Common myeloid progenitor, CD34-positive (primary cell): ENCODE measurements around the gene SMC6.

ENCODE experiments used
- CTCF ChIA-PET: fragments of 350-600 bp; sonication (Branson Sonifier 250); formaldehyde crosslinking; loops from one replicate; lab custom pipeline; 2021; ENCODE audit warnings: antibody characterized with exemption; lab: Charles Lee
- POLR2A ChIA-PET: fragments of 350-600 bp; sonication (Branson Sonifier 250); formaldehyde crosslinking; loops from one replicate; lab custom pipeline; 2021; ENCODE audit warnings: antibody characterized with exemption; lab: Charles Lee
- DNase-seq, 3 donors: peaks; one replicate each; pipeline versions ENCODE4 v3.0.0 to v3.0.0-alpha.2; 2013
- H3K27ac ChIP-seq, 2 experiments: 1 replicate in 1 of 2; 2 replicates in 1 of 2; pipeline ENCODE4 v1.7.0; 2013; ENCODE audit warnings: inconsistent platforms in 2 of 2, low read length in 2 of 2, mild to moderate bottlenecking in 2 of 2, low read depth in 1 of 2, moderate library complexity in 1 of 2; ENCODE audit not compliant: severe bottlenecking in 2 of 2, insufficient read depth in 1 of 2, poor library complexity in 1 of 2
- H3K27me3 ChIP-seq, 5 experiments: replicated peaks in 2 of 5; 1 replicate in 3 of 5; 2 replicates in 2 of 5; pipeline versions ENCODE4 v1.6.1 to v1.7.0; 2013; ENCODE audit warnings: low read length in 4 of 5, mild to moderate bottlenecking in 2 of 5, moderate library complexity in 2 of 5, inconsistent platforms in 1 of 5; ENCODE audit not compliant: insufficient read depth in 5 of 5, control insufficient read depth in 4 of 5
- H3K36me3 ChIP-seq, 4 experiments: 1 replicate in 2 of 4; 2 replicates in 2 of 4; pipeline versions ENCODE4 v1.6.1 to v1.7.0; 2013; ENCODE audit warnings: low read length in 3 of 4, control low read depth in 1 of 4, mild to moderate bottlenecking in 1 of 4; ENCODE audit not compliant: control insufficient read depth in 4 of 4, insufficient read depth in 4 of 4
- H3K4me1 ChIP-seq, 4 experiments: 1 replicate in 3 of 4; 2 replicates in 1 of 4; pipeline versions ENCODE4 v1.6.1 to v1.7.1; 2013; ENCODE audit warnings: low read length in 3 of 4, mild to moderate bottlenecking in 3 of 4, control low read depth in 1 of 4, inconsistent platforms in 1 of 4, moderate library complexity in 1 of 4; ENCODE audit not compliant: control insufficient read depth in 4 of 4, insufficient read depth in 4 of 4; ENCODE audit errors: control extremely low read depth in 1 of 4
- H3K4me3 ChIP-seq, 7 experiments: 1 replicate in 4 of 7; 2 replicates in 3 of 7; pipeline versions ENCODE4 v1.5.1 to v1.7.0; 2013; ENCODE audit warnings: mild to moderate bottlenecking in 7 of 7, low read length in 6 of 7, moderate library complexity in 6 of 7, inconsistent platforms in 2 of 7, low read depth in 2 of 7, control low read depth in 1 of 7; ENCODE audit not compliant: insufficient read depth in 4 of 7, control insufficient read depth in 1 of 7; ENCODE audit errors: extremely low read depth in 1 of 7
- H3K9me3 ChIP-seq, 5 experiments: 1 replicate in 4 of 5; 2 replicates in 1 of 5; pipeline versions ENCODE4 v1.6.1 to v1.7.1; 2013; ENCODE audit warnings: low read length in 4 of 5, mild to moderate bottlenecking in 2 of 5, inconsistent platforms in 1 of 5, low read depth in 1 of 5, moderate library complexity in 1 of 5; ENCODE audit not compliant: control insufficient read depth in 4 of 5, insufficient read depth in 2 of 5; ENCODE audit errors: control extremely low read depth in 1 of 5
- WGBS: methylation state at CpG from one replicate; pipeline ENCODE4 v1.1.5; 2013; ENCODE audit not compliant: insufficient coverage; 5-methylcytosine and 5-hydroxymethylcytosine counted together

The SMC6 gene

GRCh38 chr2:17740203-17740602 lies 13.4 kb downstream of the SMC6 start:
- Histone ChIP-seq H3K27me3 (no peaks in the 10 kb centered on the region), H3K4me1 (no peaks in the 10 kb centered on the region), H3K36me3 (peaks cover 2 to 41% (median 22%) of the 10 kb centered on the region in 4 experiments), H3K27ac (no peak overlapping the region), H3K4me3 (no peak overlapping the region), H3K9me3 (no peaks in the 10 kb centered on the region)
- WGBS, result 100% methylated on average over 2 of the region's 2 CpGs
- CTCF ChIA-PET, result interaction anchor here (0.8 kb wide), 1 partner anchor 20 kb away, joined by 3 read pairs; no protein-coding TSS in a partner anchor
- DNase-seq, result no peak
- POLR2A ChIA-PET, result no interaction called here

- Histone ChIP-seq H3K27ac (no peak overlapping the region), H3K27me3 (no peaks in the 10 kb centered on the region), H3K36me3 (peaks cover 0 to 46% (median 25%) of the 10 kb centered on the region in 4 experiments), H3K4me1 (no peaks in the 10 kb centered on the region), H3K4me3 (no peak overlapping the region), H3K9me3 (no peaks in the 10 kb centered on the region)
- CTCF ChIA-PET, result interaction anchor here (1.8 kb wide), 1 partner anchor 17 kb away, joined by 5 read pairs; no protein-coding TSS in a partner anchor
- 80% methylated on average over 1 of the region's 1 CpG for WGBS
- POLR2A ChIA-PET, result no interaction called here
- no peak for DNase-seq
These were observed 16.6 kb downstream of the SMC6 start for GRCh38 chr2:17736989-17737388.

DNA sequence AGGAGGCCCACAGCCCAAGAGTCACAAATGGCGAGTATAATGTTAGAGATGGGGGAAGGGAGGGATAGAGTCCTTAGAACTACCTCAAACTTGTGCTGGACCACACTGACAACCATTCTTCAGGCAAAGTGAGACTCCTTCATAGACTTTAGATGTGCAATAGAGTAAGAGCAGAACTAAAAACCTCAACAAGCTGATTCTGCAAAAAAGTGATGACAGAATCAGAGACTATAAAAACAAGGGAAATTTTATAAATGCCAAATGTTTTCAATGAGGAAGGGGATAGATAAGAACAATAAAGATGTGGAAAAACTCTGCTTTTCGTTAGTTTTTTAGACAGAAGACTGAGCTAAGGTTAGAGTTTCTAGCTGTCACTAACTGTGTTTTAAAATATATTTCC lies 17.7 kb downstream of the SMC6 start:
- Histone ChIP-seq H3K4me1 (no peaks in the 10 kb centered on the region), H3K4me3 (no peak overlapping the region), H3K27ac (no peak overlapping the region), H3K27me3 (no peaks in the 10 kb centered on the region), H3K36me3 (peaks cover 3 to 47% (median 28%) of the 10 kb centered on the region in 4 experiments), H3K9me3 (no peaks in the 10 kb centered on the region)
- ChIA-PET CTCF (interaction anchor here (3.9 kb wide), 1 partner anchor 17 kb away, joined by 15 read pairs; no protein-coding TSS in a partner anchor), POLR2A (no interaction called here)
- WGBS, result no CpG with 5 or more reads among the region's 2 CpGs
- DNase-seq, result no peak

DNA sequence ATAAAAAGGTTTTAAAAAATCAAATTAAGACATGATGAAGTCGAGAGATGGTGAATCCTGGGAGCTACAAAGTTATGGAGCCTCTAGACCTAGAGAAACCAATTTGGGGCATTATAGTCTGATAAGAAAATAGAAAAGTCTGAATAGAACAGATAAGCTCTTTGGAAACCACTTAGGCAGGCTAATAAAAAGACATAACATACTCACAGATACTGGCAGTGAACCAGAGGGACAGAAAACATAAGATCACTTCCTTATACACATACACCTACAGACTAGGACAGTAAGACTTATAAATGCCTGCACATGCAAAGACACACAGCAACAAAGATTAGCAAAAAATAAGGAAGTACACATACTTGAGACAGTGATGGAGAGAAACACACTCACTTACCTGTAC lies 20.0 kb downstream of the SMC6 start:
- Histone ChIP-seq H3K27me3 (no peaks in the 10 kb centered on the region), H3K4me1 (no peaks in the 10 kb centered on the region), H3K9me3 (no peaks in the 10 kb centered on the region), H3K36me3 (peaks cover 8 to 41% (median 25%) of the 10 kb centered on the region in 4 experiments), H3K4me3 (no peak overlapping the region), H3K27ac (no peak overlapping the region)
- POLR2A ChIA-PET, result no interaction called here
- WGBS, result 60% methylated on average over 1 of the region's 1 CpG
- CTCF ChIA-PET, result interaction anchor here (1.5 to 3.9 kb wide), 2 partner anchors 9 to 15 kb away, joined by 3 to 15 read pairs; no protein-coding TSS in a partner anchor
- DNase-seq, result peak in 2 of 3 donors; percentile 37 to 62

DNA sequence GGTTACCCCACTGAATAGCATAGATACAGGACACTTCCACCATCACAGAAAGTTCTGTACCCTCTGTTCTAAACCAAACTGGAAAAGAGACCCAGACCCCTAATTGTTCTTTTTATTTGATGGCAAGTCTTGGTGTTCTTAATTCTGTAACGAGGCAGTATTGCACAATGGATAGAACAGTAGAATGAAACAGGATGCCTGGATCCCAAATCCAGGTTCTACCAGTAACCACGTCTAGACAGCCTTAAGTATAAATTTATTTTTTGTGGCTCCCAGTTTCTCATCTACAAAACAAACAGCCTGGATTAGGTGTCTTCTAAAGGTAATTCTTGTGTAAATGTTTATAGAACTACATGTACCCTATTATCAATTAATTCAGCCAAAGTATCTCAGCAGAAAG lies 23.7 kb downstream of the SMC6 start:
- CTCF ChIA-PET, result interaction anchor here (0.7 to 1.1 kb wide), 3 partner anchors 10 to 108 kb away, joined by 3 to 4 read pairs (median 3); no protein-coding TSS in a partner anchor

DNA sequence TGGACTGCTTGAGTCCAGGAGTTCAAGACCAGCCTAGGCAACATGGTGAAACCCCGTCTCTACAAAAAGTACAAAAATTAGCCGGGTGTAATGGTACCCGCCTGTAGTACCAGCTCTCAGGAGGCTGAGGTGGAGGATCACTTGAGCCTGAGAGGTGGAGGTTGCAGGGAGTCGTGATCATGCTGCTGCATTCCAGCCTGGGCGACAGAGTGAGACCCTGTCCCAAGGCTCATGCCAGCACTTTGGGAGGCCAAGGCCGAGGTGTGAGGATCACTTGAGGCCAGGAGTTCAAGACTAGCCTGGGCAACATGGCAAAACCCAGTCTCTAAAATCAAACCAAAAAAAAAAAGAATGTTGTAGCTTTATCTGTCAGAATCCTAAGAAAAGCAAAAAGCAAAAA lies 25.4 kb downstream of the SMC6 start:
- H3K4me1 ChIP-seq, result no peaks in the 10 kb centered on the region
- ChIA-PET CTCF (interaction anchor here (1.2 kb wide), 1 partner anchor 10 kb away, joined by 3 read pairs; no protein-coding TSS in a partner anchor), POLR2A (no interaction called here)
- H3K4me3 ChIP-seq, result no peak overlapping the region
- no peaks in the 10 kb centered on the region for H3K9me3 ChIP-seq
- no peaks in the 10 kb centered on the region for H3K27me3 ChIP-seq
- 100% methylated on average over 4 of the region's 6 CpGs for WGBS
- peaks cover 7 to 29% (median 12%) of the 10 kb centered on the region in 4 experiments for H3K36me3 ChIP-seq
- H3K27ac ChIP-seq, result no peak overlapping the region
- DNase-seq, result no peak

More for the DNA sequence above, 23.7 kb downstream of the SMC6 start:
- WGBS, result 100% methylated on average over 1 of the region's 2 CpGs
- no peak overlapping the region for H3K27ac ChIP-seq
- H3K36me3 ChIP-seq, result peaks cover 7 to 28% (median 10%) of the 10 kb centered on the region in 4 experiments
- H3K9me3 ChIP-seq, result no peaks in the 10 kb centered on the region
- POLR2A ChIA-PET, result no interaction called here
- no peak for DNase-seq
- H3K4me1 ChIP-seq, result no peaks in the 10 kb centered on the region
- no peaks in the 10 kb centered on the region for H3K27me3 ChIP-seq
- no peak overlapping the region for H3K4me3 ChIP-seq

DNA sequence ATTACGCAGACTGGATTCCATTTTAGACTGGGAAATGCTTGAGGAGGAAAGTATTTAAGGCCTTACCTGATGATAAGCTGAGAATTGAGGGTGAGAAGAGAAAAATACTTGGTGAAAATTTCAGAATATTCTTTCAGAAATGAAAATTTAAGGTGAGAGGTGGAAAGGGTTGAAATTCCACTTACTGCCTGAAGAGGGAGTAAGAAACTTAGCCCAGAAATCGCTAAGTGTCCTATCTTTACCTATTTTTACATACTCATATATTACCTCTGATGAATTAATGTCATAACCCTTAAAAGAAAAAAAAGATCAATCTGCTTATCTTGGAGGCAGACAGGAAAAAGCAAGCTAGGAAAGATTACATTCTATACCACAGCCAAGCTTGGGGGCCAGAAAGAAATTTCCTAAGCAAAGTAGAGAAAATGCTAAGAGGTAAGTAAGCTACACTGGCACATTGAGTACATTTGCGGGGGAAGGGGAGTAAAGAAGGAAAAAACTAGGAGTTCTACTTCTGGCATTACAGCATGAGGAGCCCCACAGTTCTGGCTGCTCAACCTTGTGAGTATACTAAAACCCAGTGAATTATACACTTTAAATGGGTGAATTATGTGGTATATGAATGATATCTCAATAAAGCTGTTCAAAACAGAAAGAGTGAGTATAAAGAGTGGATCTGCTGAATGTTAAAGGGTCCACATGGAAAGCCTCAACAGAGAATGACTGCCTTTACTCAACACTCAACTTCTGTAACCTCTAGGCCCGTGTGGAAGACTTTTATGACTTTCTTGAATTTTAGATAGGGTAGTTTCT lies 33.8 kb downstream of the SMC6 start:
- H3K9me3 ChIP-seq, result no peaks in the 10 kb centered on the region
- peaks cover 5 to 52% (median 19%) of the 10 kb centered on the region in 4 experiments for H3K36me3 ChIP-seq
- CTCF ChIA-PET, result interaction anchor here (0.7 to 3.2 kb wide), 16 partner anchors 9 to 462 kb away, joined by 3 to 15 read pairs (median 4); no protein-coding TSS in a partner anchor
- H3K27ac ChIP-seq, result no peak overlapping the region
- H3K27me3 ChIP-seq, result no peaks in the 10 kb centered on the region
- H3K4me1 ChIP-seq, result no peaks in the 10 kb centered on the region
- no peak overlapping the region for H3K4me3 ChIP-seq
- WGBS, result 90% methylated on average over 2 of the region's 4 CpGs
- peak; percentile 12 to 41 (median 28) for DNase-seq
- POLR2A ChIA-PET, result interaction anchor here (0.6 kb wide), 1 partner anchor 1457 kb away, joined by 3 read pairs; no protein-coding TSS in a partner anchor
